Left ventricle myocardium inferior (tissue), 1 donor: ENCODE measurements around the gene NOG. TPM values are rescaled to one million over a fixed set of nuclear protein-coding genes. Genes with fewer than 3 reads are reported as not detected.

Experiments
- DNase-seq: peaks from one replicate; pipeline ENCODE4 v3.0.0-alpha.2; 2020
- H3K27ac ChIP-seq: fragments of 200-600 bp; replicated peaks from 2 replicates; pipeline ENCODE4 v1.8.0; 2021
- H3K27me3 ChIP-seq: fragments of 200-600 bp; 2 replicates; pipeline ENCODE4 v1.8.0; 2021; ENCODE audit warnings: low read depth
- H3K36me3 ChIP-seq: fragments of 200-600 bp; 2 replicates; pipeline ENCODE4 v1.8.0; 2021
- H3K4me1 ChIP-seq: fragments of 200-600 bp; 2 replicates; pipeline ENCODE4 v1.8.0; 2021
- H3K4me3 ChIP-seq: fragments of 200-600 bp; 2 replicates; pipeline ENCODE4 v1.8.0; 2021; ENCODE audit warnings: mild to moderate bottlenecking, moderate library complexity
- H3K9me3 ChIP-seq: fragments of 200-600 bp; replicated peaks from 2 replicates; pipeline ENCODE4 v1.8.0; 2021
- intact Hi-C: fragments of 100-400 bp; cut with micrococcal nuclease; formaldehyde crosslinking; loops from one replicate; pipeline ENCODE4 v1.11.0; 2022
- long read RNA-seq: library from polyadenylated mRNA; unstranded; transcript quantifications from one replicate; pipeline ENCODE4 v2.0.0, GENCODE V29; 2021
- total RNA-seq: library from RNA; stranded (reverse); fragmentation: NEBNext Ultra II Directional; extraction: Animal tissue kit (Norgen Biotek cat#: 25700); gene quantifications from one replicate; pipeline ENCODE4 v1.2.1, GENCODE V29; 2021
- TF ChIP-seq, protein P1 (sequence below): fragments of 200-600 bp; IDR thresholded peaks from 2 replicates; pipeline ENCODE4 v1.8.0; 2021; ENCODE audit warnings: antibody characterized with exemption, mild to moderate bottlenecking, borderline replicate concordance
- donor health status: DM: no; HTN: yes; CAD: no; lungs with severe emphysema.

Gene NOG
- 0.41 TPM for total RNA-seq
- long read RNA-seq, result 0 reads

GRCh38 chr17:56593646-56594319, at the start of gene NOG:
Gene NOG (plus strand): TSS chr17:56593699. CDS start chr17:56594224, 525 bp downstream.
- intact Hi-C loops, result loop anchor here (5.0 to 10.0 kb wide), 2 partner anchors 124 to 181 kb away; no protein-coding TSS in a partner anchor
- Histone ChIP-seq H3K27me3 (peaks cover 90% of the 10 kb centered on the region), H3K4me3 (peak within 1 kb of the TSS; percentile 71), H3K36me3 (no peaks in the 10 kb centered on the region), H3K9me3 (no peaks in the 10 kb centered on the region), H3K27ac (peak within 1 kb of the TSS; percentile 68), H3K4me1 (peaks cover 56% of the 10 kb centered on the region)
- TF ChIP-seq, protein P1, sequence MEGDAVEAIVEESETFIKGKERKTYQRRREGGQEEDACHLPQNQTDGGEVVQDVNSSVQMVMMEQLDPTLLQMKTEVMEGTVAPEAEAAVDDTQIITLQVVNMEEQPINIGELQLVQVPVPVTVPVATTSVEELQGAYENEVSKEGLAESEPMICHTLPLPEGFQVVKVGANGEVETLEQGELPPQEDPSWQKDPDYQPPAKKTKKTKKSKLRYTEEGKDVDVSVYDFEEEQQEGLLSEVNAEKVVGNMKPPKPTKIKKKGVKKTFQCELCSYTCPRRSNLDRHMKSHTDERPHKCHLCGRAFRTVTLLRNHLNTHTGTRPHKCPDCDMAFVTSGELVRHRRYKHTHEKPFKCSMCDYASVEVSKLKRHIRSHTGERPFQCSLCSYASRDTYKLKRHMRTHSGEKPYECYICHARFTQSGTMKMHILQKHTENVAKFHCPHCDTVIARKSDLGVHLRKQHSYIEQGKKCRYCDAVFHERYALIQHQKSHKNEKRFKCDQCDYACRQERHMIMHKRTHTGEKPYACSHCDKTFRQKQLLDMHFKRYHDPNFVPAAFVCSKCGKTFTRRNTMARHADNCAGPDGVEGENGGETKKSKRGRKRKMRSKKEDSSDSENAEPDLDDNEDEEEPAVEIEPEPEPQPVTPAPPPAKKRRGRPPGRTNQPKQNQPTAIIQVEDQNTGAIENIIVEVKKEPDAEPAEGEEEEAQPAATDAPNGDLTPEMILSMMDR, result peak; percentile 10
- peak; percentile 59 for DNase-seq

- Histone ChIP-seq H3K27ac (no peak overlapping the region), H3K4me1 (no peaks in the 10 kb centered on the region), H3K36me3 (no peaks in the 10 kb centered on the region), H3K9me3 (peaks cover 9% of the 10 kb centered on the region), H3K4me3 (no peak overlapping the region), H3K27me3 (peaks cover 31% of the 10 kb centered on the region)
- TF ChIP-seq, protein P1, result no peak
- no peak for DNase-seq
- intact Hi-C loops, result no loop called here
Observed at GRCh38 chr17:56545106-56545505, 48.4 kb upstream of the NOG start.

- no peaks in the 10 kb centered on the region for H3K4me1 ChIP-seq
- no peak overlapping the region for H3K27ac ChIP-seq
- H3K4me3 ChIP-seq, result no peak overlapping the region
- DNase-seq, result no peak
- TF ChIP-seq, protein P1, result no peak
- peaks cover 9% of the 10 kb centered on the region for H3K9me3 ChIP-seq
- H3K36me3 ChIP-seq, result no peaks in the 10 kb centered on the region
- H3K27me3 ChIP-seq, result peaks cover 26% of the 10 kb centered on the region
- intact Hi-C loops, result no loop called here
Observed at GRCh38 chr17:56545930-56546329, 47.6 kb upstream of the NOG start.

DNA sequence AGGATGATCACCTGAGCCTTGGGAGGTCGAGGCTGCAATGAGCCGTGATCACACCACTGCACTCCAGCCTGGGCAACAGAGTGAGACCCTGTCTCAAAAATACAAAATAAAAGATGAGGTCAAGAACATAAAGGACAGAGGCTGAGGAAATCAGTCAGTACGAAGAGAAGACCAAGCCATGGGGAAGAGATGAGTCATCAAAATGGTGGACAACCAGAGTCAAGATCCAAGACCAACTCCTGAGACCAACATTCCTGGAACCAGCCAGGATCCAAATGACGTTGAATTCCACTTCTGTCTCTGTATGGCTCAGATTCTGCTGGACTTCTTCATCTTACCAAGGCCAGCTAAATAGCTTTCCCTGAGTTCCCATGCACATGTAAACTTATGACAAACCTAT, 44.8 kb upstream of the NOG start:
- DNase-seq, result no peak
- Histone ChIP-seq H3K36me3 (no peaks in the 10 kb centered on the region), H3K4me3 (no peak overlapping the region), H3K27me3 (peaks cover 14% of the 10 kb centered on the region), H3K4me1 (no peaks in the 10 kb centered on the region), H3K9me3 (peaks cover 16% of the 10 kb centered on the region), H3K27ac (no peak overlapping the region)
- TF ChIP-seq, protein P1, result no peak
- intact Hi-C loops, result no loop called here

GRCh38 chr17:56549501-56549900, 44.0 kb upstream of the NOG start:
- Histone ChIP-seq H3K4me1 (no peaks in the 10 kb centered on the region), H3K27me3 (peaks cover 14% of the 10 kb centered on the region), H3K27ac (no peak overlapping the region), H3K36me3 (no peaks in the 10 kb centered on the region), H3K9me3 (peaks cover 16% of the 10 kb centered on the region), H3K4me3 (no peak overlapping the region)
- TF ChIP-seq, protein P1, result no peak
- DNase-seq, result no peak
- intact Hi-C loops, result no loop called here
